ENCODE measurements around the gene TIMP2. TPM values are rescaled to one million over a fixed set of nuclear protein-coding genes. Genes with fewer than 3 reads are reported as not detected.
"Not testable (repeated sequence)": the region's sequence is repeated elsewhere in the genome, so short reads cannot be mapped to it uniquely, and the experiment has no call there.

The TIMP2 gene
- total RNA-seq, 3 donors from 2014 or later, result 72.0 to 344 (median 112) TPM

DNA sequence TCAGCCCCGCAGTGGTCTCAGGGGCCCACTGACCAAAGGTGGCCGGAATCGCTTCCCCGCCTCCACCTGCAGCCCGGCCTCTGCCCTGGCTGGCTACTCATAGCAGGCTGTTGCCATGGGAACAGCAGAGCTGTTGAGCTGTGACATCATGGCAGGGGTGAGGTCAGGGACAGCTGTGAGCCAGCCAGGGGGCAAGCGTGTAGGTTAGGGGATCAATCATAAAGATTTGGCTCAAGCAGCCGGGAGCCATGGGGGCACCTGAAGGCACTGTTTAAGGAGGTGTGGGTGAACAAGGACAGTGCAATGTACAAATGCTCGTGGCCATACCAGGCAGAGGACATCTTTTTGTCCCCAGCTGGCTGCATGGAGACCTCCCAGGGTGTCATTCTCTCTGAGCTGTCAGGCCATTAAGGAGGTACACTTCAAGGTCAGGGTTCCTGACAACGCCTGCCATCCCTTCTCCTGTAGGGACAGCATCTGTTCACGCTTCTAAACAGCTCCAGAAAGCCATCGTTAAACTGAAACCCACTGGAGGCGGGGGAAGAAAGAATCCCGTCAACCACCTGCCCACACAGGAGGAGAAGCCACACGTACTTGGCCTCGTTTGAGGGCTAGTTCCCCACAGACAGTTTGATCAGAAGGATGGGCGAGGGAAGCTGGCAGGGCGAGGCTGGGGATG is 21.9 kb downstream of the TIMP2 start, which contains the start of gene CEP295NL:
Gene CEP295NL, minus strand, starts transcription at position 101 of the 679 bp plus-strand sequence. CDS start 1,373 bp downstream, outside the sequence.
- H3K27ac ChIP-seq, result peak within 1 kb of the TSS in 1 of 2 donors; percentile 74
- H3K9me3 ChIP-seq, result no peaks in the 10 kb centered on the region
- no peak within 1 kb of the TSS for H3K4me3 ChIP-seq
- H3K36me3 ChIP-seq, result no peaks in the 10 kb centered on the region
- no peaks in the 10 kb centered on the region for H3K4me1 ChIP-seq
- H3K27me3 ChIP-seq, result no peaks in the 10 kb centered on the region
- no peak for DNase-seq (ENCODE audit: low spot score in 2 of 2)
- intact Hi-C loops (cut with DNase I; ENCODE audit: low total_unique reads), result no loop called here
- TF ChIP-seq POLR2AphosphoS5 (IDR thresholded peaks at IDR 0.05), result no peak
- TF ChIP-seq, protein P1, sequence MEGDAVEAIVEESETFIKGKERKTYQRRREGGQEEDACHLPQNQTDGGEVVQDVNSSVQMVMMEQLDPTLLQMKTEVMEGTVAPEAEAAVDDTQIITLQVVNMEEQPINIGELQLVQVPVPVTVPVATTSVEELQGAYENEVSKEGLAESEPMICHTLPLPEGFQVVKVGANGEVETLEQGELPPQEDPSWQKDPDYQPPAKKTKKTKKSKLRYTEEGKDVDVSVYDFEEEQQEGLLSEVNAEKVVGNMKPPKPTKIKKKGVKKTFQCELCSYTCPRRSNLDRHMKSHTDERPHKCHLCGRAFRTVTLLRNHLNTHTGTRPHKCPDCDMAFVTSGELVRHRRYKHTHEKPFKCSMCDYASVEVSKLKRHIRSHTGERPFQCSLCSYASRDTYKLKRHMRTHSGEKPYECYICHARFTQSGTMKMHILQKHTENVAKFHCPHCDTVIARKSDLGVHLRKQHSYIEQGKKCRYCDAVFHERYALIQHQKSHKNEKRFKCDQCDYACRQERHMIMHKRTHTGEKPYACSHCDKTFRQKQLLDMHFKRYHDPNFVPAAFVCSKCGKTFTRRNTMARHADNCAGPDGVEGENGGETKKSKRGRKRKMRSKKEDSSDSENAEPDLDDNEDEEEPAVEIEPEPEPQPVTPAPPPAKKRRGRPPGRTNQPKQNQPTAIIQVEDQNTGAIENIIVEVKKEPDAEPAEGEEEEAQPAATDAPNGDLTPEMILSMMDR (IDR thresholded peaks at IDR 0.05), result no peak
- TF ChIP-seq POLR2A (IDR thresholded peaks at IDR 0.05), result no peak

DNA sequence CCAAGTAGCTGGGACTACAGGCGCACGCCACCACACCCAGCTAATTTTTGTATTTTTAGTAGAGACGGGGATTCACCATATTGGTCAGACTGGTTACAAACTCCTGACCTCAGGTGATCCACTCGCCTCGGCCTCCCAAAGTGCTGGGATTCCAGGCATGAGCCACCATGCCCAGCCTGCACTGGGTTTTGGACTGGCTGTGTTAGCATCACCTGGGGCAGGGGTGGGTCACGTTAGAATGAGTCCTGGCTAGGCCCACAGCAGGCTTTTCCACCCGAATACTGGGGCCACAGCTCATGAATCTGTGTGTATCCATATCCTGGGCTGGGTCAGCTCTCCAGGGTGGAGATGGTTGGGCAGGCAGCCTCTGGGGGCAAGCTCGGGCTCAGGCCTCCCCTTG is 23.0 kb downstream of the TIMP2 start:
- H3K9me3 ChIP-seq; intact Hi-C loops (cut with DNase I; ENCODE audit: low total_unique reads); H3K4me1 ChIP-seq: not testable (repeated sequence)

DNA sequence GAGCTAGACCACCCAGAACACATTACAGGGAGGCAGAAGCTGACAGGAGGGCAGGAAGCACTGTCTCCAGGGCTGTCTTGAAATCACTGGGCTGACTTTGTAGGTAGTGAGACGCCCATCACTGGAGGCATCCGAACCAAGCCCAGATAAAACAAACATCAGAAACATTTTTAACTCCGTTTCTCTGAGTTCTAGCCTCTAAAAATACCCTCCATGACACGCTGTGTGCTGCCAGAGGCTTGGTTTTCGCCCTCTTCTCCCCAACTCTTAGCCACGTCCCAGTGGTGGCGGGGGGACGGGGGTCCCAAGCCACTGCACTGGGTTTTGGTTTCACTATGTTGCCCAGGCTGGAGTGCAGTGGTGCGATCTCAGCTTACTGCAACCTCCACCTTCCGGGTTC is 23.4 kb downstream of the TIMP2 start:
- no peaks in the 10 kb centered on the region for H3K36me3 ChIP-seq
- DNase-seq (ENCODE audit: low spot score in 2 of 2), result no peak
- TF ChIP-seq POLR2A (IDR thresholded peaks at IDR 0.05) (no peak), POLR2AphosphoS5 (IDR thresholded peaks at IDR 0.05) (no peak)
- TF ChIP-seq, protein P1 (IDR thresholded peaks at IDR 0.05), result no peak
- intact Hi-C loops (cut with DNase I; ENCODE audit: low total_unique reads), result loop anchor here (1.0 kb wide), 1 partner anchor 25 kb away; no protein-coding TSS in a partner anchor
- H3K9me3 ChIP-seq, result no peaks in the 10 kb centered on the region
- H3K4me3 ChIP-seq, result no peak overlapping the region
- H3K4me1 ChIP-seq, result no peaks in the 10 kb centered on the region
- H3K27me3 ChIP-seq, result no peaks in the 10 kb centered on the region
- H3K27ac ChIP-seq, result no peak overlapping the region

More for the DNA sequence above, 23.0 kb downstream of the TIMP2 start:
- not testable (repeated sequence) for H3K27me3 ChIP-seq; DNase-seq (ENCODE audit: low spot score in 2 of 2); H3K4me3 ChIP-seq; H3K36me3 ChIP-seq
- peak overlapping the region in 1 of 2 donors; percentile 74 for H3K27ac ChIP-seq

DNA sequence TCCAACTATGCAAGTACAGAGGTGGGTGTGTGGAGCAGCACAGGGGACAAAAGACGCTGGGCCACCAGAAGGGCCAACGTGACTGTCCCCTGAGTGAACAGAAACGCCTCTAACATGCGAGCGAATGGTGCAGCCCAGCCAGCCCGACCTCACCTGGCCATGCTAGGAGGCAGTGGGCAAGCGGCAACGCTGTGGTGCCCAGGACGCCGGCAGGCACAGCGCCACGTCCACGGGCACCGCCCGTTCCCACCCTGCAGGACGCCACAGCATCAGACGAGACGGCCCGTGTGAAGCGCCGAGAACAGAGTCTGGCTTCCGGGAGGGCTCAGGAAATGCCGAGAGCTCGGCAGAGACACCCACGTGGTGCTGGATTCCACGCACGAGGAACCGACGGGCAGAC is 24.4 kb downstream of the TIMP2 start:
- no peaks in the 10 kb centered on the region for H3K27me3 ChIP-seq
- H3K27ac ChIP-seq, result no peak overlapping the region
- no peaks in the 10 kb centered on the region for H3K36me3 ChIP-seq
- DNase-seq (ENCODE audit: low spot score in 2 of 2), result no peak
- no peak for TF ChIP-seq POLR2AphosphoS5 (IDR thresholded peaks at IDR 0.05)
- TF ChIP-seq, protein P1 (IDR thresholded peaks at IDR 0.05), result no peak
- no peak overlapping the region for H3K4me3 ChIP-seq
- peaks cover 0 to 4% of the 10 kb centered on the region in 2 donors for H3K4me1 ChIP-seq
- H3K9me3 ChIP-seq, result no peaks in the 10 kb centered on the region
- intact Hi-C loops (cut with DNase I; ENCODE audit: low total_unique reads), result loop anchor here (1.0 kb wide), 1 partner anchor 26 kb away; no protein-coding TSS in a partner anchor

DNA sequence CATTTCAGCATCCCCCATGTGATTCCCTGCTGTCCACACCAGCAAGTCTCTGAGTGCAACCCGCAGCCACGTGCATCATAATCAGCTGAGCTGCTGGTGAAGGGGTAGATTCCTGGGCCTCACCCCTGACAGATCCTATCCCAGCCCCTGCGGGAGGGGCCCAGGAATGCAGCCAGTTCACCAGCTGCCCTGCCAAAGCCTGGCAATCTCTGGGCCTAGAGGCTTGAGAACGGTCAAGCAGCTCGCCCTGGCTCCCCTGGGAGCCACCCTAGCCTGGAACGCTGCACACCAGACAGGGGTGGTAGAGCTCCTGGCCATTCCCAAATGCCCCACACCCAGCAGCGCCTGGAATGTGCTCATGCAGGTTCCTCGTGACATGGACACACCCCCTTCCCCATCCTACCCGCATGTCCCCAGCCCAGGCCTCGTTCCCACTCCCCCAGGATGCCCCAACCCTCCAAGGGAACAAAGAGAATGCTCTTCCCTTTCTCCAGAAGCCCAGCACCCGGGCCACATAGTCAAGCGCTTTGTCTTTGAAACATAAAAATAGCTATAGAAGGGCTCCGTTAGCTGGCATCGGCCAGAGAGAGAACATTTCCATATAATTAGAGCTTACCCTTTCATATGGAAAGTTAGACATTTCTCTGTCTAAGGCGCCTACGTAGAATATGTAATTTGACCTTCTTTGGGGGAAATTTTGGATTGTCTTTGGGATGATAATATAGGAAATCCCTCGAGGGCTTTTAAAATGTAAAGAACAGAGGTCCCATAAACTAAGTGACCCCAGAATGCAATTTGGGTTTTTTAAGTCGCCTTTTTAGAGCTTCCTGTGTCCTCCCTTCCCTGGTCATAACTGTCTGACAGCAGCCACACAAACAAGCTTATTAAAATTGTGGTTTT is 25.6 kb downstream of the TIMP2 start:
- Histone ChIP-seq H3K9me3 (no peaks in the 10 kb centered on the region), H3K27me3 (no peaks in the 10 kb centered on the region), H3K4me3 (no peak overlapping the region), H3K36me3 (no peaks in the 10 kb centered on the region), H3K4me1 (peaks cover 0 to 5% of the 10 kb centered on the region in 2 donors), H3K27ac (peak overlapping the region in 1 of 2 donors; percentile 50)
- intact Hi-C loops (cut with DNase I; ENCODE audit: low total_unique reads), result no loop called here
- no peak for DNase-seq (ENCODE audit: low spot score in 2 of 2)
- no peak for TF ChIP-seq POLR2A (IDR thresholded peaks at IDR 0.05)
- TF ChIP-seq, protein P1 (IDR thresholded peaks at IDR 0.05), result no peak
- no peak for TF ChIP-seq POLR2AphosphoS5 (IDR thresholded peaks at IDR 0.05)

Data from breast epithelium (tissue), 4 donors.